ENCODE data around the gene KCTD1. TPM values are rescaled to one million over a fixed set of nuclear protein-coding genes. Genes with fewer than 3 reads are reported as not detected.

KCTD1 gene
- polyA plus RNA-seq, 6 donors from 2014 or later, result not detected

DNA sequence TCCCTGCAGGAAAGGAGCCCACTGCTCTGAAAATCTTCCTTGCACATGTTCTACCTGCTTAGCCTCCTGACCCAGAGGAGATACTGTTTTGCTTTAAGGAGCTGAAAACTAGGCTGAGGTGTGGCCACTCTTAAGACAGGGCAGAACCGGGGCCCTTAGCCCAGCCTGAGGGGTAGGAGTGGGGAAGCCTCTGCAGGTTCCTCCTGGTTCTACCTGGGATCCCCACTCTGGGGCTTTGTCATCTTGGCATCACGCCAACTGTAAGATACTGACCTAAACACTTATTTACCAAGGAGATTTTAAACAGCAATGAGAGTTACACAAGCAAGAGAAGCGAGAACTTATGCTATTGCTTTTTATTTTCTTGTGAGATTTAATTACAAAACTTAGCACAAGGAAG lies 86.9 kb downstream of the KCTD1 start:
- DNase-seq (no peak), ATAC-seq (ENCODE audit: low read depth in 2 of 2) (no peak)
- no peaks in the 10 kb centered on the region for H3K36me3 Mint-ChIP-seq
- peaks cover 0 to 1% (median 0%) of the 10 kb centered on the region in 7 donors for H3K9me3 Mint-ChIP-seq
- H3K27me3 Mint-ChIP-seq, result no peaks in the 10 kb centered on the region
- H3K4me3 Mint-ChIP-seq, result peak overlapping the region in 1 of 8 donors; percentile 11
- no peaks in the 10 kb centered on the region for H3K4me1 Mint-ChIP-seq
- no peak overlapping the region for H3K27ac Mint-ChIP-seq

DNA sequence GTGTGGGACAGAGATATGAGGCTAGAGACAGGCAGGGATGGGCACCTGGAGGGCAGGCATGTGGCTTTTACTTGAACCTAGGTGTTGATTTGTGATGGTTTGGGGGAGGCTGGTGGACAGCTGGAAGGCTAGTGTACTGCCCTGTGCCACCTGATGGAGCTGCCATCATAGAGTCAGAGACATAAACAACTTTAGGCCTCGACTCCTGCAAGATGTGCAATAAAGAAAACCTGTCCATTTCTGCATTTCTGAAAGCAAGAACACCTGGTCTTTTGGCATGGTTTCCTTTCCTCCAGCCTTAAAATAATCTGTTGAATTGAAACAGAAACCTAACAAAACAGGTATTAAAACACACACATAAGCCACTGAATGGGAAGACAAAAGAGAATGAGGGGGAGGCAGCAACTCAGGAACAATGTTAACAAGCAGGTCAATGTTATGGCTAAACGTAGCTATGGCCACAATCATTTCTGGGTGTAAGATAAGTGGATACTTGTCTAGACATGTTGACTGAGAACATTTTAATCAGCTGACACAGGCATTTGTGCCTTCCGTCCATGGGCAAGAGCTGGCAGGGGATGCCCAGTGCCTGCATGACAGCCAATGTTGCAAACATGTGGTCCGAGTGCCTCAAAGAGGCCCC lies 87.8 kb downstream of the KCTD1 start:
- Mint-ChIP-seq H3K27me3 (no peaks in the 10 kb centered on the region), H3K27ac (no peak overlapping the region), H3K4me1 (no peaks in the 10 kb centered on the region), H3K9me3 (peaks cover 0 to 1% (median 0%) of the 10 kb centered on the region in 7 donors), H3K4me3 (no peak overlapping the region), H3K36me3 (no peaks in the 10 kb centered on the region)
- no peak for DNase-seq
- no peak for ATAC-seq (ENCODE audit: low read depth in 2 of 2)

GRCh38 chr18:26459884-26460283 lies 88.5 kb downstream of the KCTD1 start:
- peaks cover 0 to 1% (median 0%) of the 10 kb centered on the region in 7 donors for H3K9me3 Mint-ChIP-seq
- H3K4me1 Mint-ChIP-seq, result no peaks in the 10 kb centered on the region
- ATAC-seq (ENCODE audit: low read depth in 2 of 2), result no peak
- H3K27me3 Mint-ChIP-seq, result no peaks in the 10 kb centered on the region
- no peak overlapping the region for H3K4me3 Mint-ChIP-seq
- no peak for DNase-seq
- no peaks in the 10 kb centered on the region for H3K36me3 Mint-ChIP-seq
- H3K27ac Mint-ChIP-seq, result no peak overlapping the region

DNA sequence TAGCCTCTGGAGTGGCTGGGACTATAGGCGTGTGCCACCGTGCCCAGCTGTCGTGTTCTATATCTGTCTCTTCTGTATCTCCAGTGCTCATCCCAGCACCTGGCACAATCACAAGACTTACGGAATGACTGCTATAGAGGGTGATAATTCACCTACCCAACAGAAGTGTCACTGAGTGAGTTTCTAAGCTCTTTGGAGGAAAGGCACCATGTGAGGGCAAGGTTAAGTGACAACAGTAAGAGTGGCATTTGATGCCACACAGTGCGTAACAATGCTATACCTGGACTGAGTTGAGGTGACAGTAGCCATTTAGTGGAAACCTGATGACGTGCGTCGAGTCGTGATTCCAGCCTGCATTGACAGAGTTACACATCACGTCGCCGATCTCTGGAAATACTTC lies 89.0 kb downstream of the KCTD1 start:
- H3K4me3 Mint-ChIP-seq, result no peak overlapping the region
- H3K4me1 Mint-ChIP-seq, result no peaks in the 10 kb centered on the region
- no peaks in the 10 kb centered on the region for H3K27me3 Mint-ChIP-seq
- no peak overlapping the region for H3K27ac Mint-ChIP-seq
- peaks cover 0 to 1% (median 0%) of the 10 kb centered on the region in 7 donors for H3K9me3 Mint-ChIP-seq
- no peaks in the 10 kb centered on the region for H3K36me3 Mint-ChIP-seq
- ATAC-seq (ENCODE audit: low read depth in 2 of 2) (no peak), DNase-seq (no peak)

GRCh38 chr18:26458526-26459232 lies 89.7 kb downstream of the KCTD1 start:
- Mint-ChIP-seq H3K9me3 (no peaks in the 10 kb centered on the region), H3K36me3 (no peaks in the 10 kb centered on the region), H3K27ac (peak overlapping the region in 1 of 6 donors; percentile 39)

DNA sequence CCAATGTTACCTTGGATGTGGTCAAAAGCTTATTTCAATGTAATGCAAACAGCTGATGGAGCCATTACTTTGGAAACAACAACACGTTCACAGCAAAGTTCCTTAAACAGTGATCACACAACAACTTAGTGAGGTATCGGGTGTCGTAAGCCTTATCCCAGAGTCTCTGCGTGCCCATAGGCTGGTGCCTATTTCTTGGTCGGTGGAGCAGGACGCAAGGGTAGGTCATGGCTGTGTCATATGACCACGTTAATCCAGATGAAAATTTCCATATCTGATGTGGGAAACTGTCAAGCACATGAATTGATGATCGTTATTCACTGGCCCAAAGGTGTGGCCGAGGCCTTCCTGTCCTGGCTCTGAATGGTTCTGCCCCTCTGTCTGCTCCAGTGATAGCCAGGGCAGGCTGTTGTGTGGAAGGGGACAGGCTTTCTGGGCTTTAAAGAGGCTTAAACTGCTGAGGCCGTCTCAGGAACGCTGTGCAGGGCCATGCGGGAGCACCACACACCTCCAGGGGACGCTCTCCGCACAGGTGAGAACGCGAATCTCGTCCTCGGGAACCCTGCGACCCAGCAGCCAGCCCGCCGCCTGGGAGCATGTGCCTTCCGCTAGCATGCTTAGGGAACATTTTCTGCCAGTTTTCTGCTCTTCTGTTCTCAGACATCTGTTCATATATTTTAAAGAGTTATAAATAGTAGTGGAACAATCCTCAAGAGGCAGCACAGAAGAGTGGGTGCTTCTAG lies 90.6 kb downstream of the KCTD1 start:
- Mint-ChIP-seq H3K9me3 (no peaks in the 10 kb centered on the region), H3K27me3 (no peaks in the 10 kb centered on the region), H3K27ac (no peak overlapping the region)

More at GRCh38 chr18:26458526-26459232, 89.7 kb downstream of the KCTD1 start:
- Mint-ChIP-seq H3K4me1 (no peaks in the 10 kb centered on the region), H3K27me3 (no peaks in the 10 kb centered on the region), H3K4me3 (peak overlapping the region in 1 of 8 donors; percentile 16)
- ATAC-seq (ENCODE audit: low read depth in 2 of 2) (no peak), DNase-seq (no peak)

DNA sequence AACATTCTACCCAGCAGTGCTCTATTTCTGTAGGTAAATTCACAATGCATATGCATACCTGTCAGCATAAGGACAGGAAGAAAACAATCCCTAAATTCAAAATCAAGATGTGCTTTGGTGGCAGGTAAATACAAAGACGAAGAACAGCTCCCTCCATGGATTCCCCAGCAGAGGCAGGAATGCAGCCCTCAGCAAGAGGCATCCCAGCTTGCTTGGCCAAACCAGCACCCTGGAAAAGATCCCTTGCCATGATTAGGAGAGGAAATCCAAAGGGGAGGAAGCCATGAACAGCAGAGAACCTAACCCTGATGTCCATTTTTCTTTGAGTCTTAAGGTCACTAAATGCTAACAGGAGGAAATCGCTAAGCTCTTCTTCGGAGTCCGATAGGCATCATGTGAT lies 91.2 kb downstream of the KCTD1 start:
- Mint-ChIP-seq H3K27me3 (no peaks in the 10 kb centered on the region), H3K4me3 (no peak overlapping the region), H3K36me3 (no peaks in the 10 kb centered on the region), H3K27ac (no peak overlapping the region), H3K4me1 (no peaks in the 10 kb centered on the region), H3K9me3 (no peaks in the 10 kb centered on the region)
- ATAC-seq (ENCODE audit: low read depth in 2 of 2), result no peak
- no peak for DNase-seq

More for the DNA sequence above, 90.6 kb downstream of the KCTD1 start:
- DNase-seq (no peak), ATAC-seq (ENCODE audit: low read depth in 2 of 2) (no peak)
- no peaks in the 10 kb centered on the region for H3K4me1 Mint-ChIP-seq
- no peaks in the 10 kb centered on the region for H3K36me3 Mint-ChIP-seq
- H3K4me3 Mint-ChIP-seq, result no peak overlapping the region

DNA sequence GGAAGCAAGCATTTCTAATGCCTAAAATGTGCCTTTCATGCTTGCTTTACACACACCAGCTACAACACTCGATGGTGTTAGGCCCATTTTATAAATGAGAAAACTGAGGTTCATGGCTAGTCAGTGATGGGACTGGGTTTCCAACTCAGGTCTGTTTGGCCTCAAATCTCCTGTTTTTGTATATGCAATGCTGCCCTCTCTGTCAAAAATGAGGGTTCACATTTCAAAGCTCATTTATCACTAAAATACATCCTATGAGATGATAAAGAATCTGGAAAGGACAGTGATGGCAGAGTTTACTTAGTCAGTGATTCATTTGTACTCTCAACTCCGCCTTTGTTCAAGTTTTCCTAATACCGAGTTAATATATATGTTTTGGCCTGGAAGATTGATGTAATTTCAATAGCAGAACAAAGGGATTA lies 92.3 kb downstream of the KCTD1 start:
- H3K36me3 Mint-ChIP-seq, result no peaks in the 10 kb centered on the region
- H3K9me3 Mint-ChIP-seq, result no peaks in the 10 kb centered on the region
- DNase-seq, result no peak
- no peak overlapping the region for H3K27ac Mint-ChIP-seq
- no peak overlapping the region for H3K4me3 Mint-ChIP-seq
- no peaks in the 10 kb centered on the region for H3K4me1 Mint-ChIP-seq
- no peak for ATAC-seq (ENCODE audit: low read depth in 2 of 2)
- H3K27me3 Mint-ChIP-seq, result peaks cover 3 to 4% (median 4%) of the 10 kb centered on the region in 3 donors

DNA sequence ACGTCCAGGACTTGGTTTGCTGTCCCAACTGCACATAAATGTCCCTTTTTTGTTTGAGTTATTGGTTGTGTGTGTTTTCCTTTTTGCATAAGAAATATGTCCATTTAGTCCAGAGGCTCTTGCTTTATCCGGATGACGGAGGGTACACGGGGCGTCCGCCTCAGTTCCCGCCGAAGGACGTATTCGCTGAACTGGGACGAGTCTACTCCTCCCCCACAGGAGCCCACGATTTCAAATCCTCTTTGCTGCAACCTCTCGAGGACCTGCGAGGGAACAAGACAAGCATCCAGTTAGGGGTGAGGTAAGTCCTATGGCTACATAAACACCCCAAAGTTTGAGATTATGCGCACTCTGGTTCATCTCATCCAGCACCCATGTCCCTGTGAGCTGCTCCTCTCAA lies 92.7 kb downstream of the KCTD1 start:
- Mint-ChIP-seq H3K9me3 (no peaks in the 10 kb centered on the region), H3K36me3 (no peaks in the 10 kb centered on the region)

GRCh38 chr18:26454616-26455015 lies 93.7 kb downstream of the KCTD1 start:
- Mint-ChIP-seq H3K27me3 (peaks cover 5 to 8% (median 6%) of the 10 kb centered on the region in 3 donors), H3K4me3 (no peak overlapping the region), H3K27ac (no peak overlapping the region), H3K9me3 (no peaks in the 10 kb centered on the region), H3K36me3 (no peaks in the 10 kb centered on the region), H3K4me1 (no peaks in the 10 kb centered on the region)
- DNase-seq (no peak), ATAC-seq (ENCODE audit: low read depth in 2 of 2) (no peak)

More for the DNA sequence above, 92.7 kb downstream of the KCTD1 start:
- peaks cover 5 to 8% (median 6%) of the 10 kb centered on the region in 3 donors for H3K27me3 Mint-ChIP-seq
- no peak overlapping the region for H3K27ac Mint-ChIP-seq
- no peak overlapping the region for H3K4me3 Mint-ChIP-seq
- no peak for DNase-seq
- no peak for ATAC-seq (ENCODE audit: low read depth in 2 of 2)
- no peaks in the 10 kb centered on the region for H3K4me1 Mint-ChIP-seq

DNA sequence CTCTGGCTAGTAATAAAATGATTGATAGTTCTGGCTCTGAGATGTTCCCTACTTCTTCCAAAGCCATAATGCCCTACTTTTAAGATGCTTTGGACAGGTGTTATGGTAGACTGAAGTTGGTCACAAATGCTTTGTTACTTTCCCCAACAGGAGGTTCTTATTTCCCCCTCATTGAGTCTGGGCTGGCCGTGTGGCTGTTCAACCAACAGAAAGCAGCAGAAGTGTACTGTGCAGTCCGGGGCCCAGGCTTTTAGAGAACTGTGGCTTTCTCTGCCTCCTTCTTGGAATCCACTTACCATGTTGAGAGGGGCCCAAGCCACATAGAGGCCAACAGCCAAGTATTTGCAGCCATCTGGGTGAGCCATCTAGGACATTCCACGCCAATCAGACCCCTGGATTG lies 94.2 kb downstream of the KCTD1 start:
- no peak overlapping the region for H3K27ac Mint-ChIP-seq
- no peaks in the 10 kb centered on the region for H3K36me3 Mint-ChIP-seq
- no peaks in the 10 kb centered on the region for H3K4me1 Mint-ChIP-seq
- no peak overlapping the region for H3K4me3 Mint-ChIP-seq
- no peak for ATAC-seq (ENCODE audit: low read depth in 2 of 2)
- H3K9me3 Mint-ChIP-seq, result no peaks in the 10 kb centered on the region
- no peak for DNase-seq
- peaks cover 5 to 8% (median 7%) of the 10 kb centered on the region in 3 donors for H3K27me3 Mint-ChIP-seq

GRCh38 chr18:26453386-26453901 lies 94.9 kb downstream of the KCTD1 start:
- H3K36me3 Mint-ChIP-seq, result no peaks in the 10 kb centered on the region

DNA sequence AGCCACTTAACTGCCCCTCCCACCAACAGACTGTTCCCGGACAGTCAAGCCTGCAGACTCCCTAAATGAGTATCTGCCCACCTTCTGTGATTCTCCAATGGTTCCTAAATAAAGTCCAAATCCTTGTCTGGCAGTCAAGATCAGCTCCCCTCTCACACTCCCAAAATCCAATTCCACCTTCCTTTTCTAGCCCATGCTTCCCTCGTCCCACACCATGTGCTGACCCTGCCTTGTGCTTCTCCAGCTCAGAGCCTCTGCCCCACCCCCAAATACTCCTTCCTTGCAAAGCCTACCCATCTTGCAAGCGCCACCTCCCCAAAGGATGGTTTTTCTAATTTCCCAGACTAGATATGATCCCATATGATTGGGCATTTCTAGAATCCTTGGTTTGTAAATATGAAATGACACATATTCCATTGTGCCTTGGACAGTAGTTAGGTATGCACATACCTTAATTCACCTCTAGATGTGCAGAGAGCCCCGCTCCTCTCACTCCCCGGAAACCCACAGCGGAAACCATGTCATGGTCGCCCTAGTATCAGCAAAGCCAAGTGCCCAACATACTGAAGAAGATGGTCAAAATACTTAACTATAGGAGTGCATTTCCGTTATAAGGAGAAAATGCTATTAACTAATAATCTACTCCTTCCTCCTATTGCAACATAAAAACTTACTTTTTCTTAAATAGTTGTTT lies 97.2 kb downstream of the KCTD1 start:
- H3K4me3 Mint-ChIP-seq, result no peak overlapping the region
- H3K36me3 Mint-ChIP-seq, result no peaks in the 10 kb centered on the region
- DNase-seq (no peak), ATAC-seq (ENCODE audit: low read depth in 2 of 2) (no peak)
- peaks cover 12 to 35% (median 13%) of the 10 kb centered on the region in 3 donors for H3K27me3 Mint-ChIP-seq
- no peaks in the 10 kb centered on the region for H3K4me1 Mint-ChIP-seq
- H3K27ac Mint-ChIP-seq, result no peak overlapping the region
- H3K9me3 Mint-ChIP-seq, result no peaks in the 10 kb centered on the region

More at GRCh38 chr18:26453386-26453901, 94.9 kb downstream of the KCTD1 start:
- Mint-ChIP-seq H3K9me3 (no peaks in the 10 kb centered on the region), H3K4me3 (no peak overlapping the region), H3K27ac (no peak overlapping the region), H3K4me1 (no peaks in the 10 kb centered on the region), H3K27me3 (peaks cover 5 to 14% (median 10%) of the 10 kb centered on the region in 3 donors)
- ATAC-seq (ENCODE audit: low read depth in 2 of 2), result no peak
- no peak for DNase-seq
